G401 (cell line): ENCODE data around the gene GPC1. TPM values are rescaled to one million over a fixed set of nuclear protein-coding genes. Genes with fewer than 3 reads are reported as not detected.

Experiments
- DNase-seq: peaks from one replicate; pipeline ENCODE4 v3.0.0-alpha.2; 2015; ENCODE audit warnings: low spot score
- in situ Hi-C: cut with HindIII; loops from 2 replicates; pipeline ENCODE4 v1.10.0; 2016; ENCODE audit warnings: low sequenced_read_pairs, mixed read lengths
- total RNA-seq: library from RNA; depleted of rRNA; stranded (reverse); fragments of >200 nt; shearing (Covaris generic); gene quantifications from 2 replicates; pipeline ENCODE4 v1.2.3, GENCODE V29; 2014

Gene GPC1
- total RNA-seq, 1 experiment from 2014 or later, result 39.1 TPM

DNA sequence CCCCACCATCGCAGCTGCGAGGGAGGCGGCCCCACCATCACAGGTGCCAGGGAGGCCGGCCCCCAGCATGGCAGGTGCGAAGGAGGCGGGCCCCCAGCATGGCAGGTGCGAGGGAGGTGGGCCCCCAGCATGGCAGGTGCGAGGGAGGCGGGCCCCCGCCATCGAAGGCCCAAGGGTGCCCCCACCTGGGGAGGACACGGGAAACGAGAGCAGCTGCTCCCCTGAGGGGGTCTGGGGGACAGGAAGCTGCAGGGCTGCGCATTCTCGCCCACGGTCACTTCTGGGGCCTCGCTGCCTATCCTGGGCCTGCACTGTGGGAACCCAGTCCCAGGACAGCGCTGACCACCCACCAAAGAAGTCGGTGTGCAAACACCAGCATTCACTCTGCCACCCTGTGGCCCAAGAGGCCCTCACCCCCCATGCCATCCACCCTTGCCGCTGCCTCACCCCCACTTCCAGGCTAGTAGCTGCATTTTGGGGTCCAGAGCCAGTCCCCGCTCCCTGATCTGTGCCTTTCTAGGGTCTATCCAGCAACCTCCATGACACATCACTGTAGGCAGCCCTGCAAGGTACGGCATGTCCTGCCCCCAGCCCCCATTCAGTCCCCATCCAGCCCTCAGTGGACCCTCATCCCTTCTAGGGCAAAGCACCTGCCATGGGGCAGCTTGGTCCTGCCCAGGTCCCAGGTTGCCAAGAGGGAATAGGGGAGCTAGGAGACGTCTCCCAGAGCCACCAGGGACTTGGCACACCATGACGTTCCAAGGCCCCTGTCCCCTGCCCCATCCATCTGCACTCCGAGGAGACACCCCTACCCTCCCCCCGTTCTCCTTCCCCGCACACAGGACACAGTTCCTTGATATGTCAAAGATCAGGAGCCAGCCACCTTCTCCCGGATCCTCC, 24.0 kb upstream of the GPC1 start:
- no peak for DNase-seq
- in situ Hi-C loops, result no loop called here

DNA sequence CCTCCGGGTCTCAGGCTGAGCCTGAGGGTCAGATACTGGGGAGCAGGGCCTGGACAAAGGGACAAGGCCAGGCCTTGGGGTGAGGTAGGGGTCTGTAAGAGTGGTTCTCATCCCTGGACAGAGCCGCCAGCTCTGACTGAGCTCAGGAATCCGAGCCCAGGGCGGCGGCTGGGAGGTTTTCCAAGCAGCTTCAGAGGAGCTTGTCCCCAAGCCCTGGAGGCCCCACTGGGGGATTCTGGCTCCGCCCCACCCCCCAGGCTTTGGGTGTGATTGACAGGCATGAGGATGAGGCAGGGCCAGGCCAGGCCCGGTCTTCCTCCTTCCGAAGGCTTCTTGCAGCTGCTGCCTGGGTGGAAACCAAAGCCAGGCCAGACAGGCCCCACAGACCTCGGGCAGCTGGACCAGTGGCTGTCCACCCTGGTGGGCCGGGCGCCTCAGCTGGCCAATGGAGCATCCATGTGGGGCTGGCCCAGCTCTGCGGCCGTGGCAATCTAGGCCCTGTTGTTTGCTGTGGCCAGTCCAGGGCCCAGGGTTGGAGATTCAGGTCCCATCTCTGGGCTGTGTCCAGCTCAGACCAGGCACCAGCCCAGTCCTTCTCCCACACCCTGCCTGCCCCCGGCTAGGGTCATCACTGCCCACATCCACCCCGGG, 23.1 kb upstream of the GPC1 start:
- DNase-seq, result no peak
- in situ Hi-C loops, result no loop called here

DNA sequence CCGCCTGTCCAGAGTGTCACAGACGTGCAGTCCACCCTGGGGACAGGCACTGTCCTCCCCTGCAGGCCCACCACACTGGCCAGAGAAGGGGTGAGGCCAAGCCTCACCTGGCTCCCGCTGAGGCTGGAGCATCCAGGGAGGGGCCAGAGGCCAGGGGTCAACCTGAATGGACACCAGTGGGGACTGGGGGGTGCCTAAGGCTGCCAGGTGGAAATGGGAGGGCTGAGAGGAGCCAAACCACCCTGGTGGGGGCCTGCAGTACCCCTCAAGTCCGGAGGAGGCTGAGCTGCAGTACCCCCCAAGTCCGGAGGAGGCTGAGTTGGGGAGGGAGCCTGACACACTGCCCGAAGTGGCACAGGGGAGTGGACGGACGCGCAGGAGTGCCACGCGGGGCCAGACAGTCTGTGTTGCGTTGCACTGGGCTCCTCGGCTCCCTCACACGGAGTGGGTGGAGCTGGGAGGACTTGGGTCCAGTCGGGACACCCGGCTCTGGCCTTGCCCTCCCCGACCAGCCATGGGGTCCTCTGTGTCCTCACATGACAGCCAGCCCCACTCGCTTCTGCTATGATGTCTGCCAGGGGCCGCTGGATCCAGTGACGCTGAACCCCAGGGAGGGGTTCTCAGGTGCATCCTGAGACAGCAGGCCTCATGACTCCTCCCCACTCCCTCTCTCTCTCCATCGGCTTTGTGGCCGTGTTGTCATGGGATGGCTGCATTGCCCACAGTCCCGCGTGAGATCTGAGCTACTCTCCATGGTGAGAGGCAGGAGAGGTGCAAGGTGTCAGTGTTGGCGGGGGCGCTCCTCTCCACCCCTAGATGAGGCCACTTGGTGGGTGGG, 22.3 kb upstream of the GPC1 start:
- no peak for DNase-seq
- in situ Hi-C loops, result no loop called here

DNA sequence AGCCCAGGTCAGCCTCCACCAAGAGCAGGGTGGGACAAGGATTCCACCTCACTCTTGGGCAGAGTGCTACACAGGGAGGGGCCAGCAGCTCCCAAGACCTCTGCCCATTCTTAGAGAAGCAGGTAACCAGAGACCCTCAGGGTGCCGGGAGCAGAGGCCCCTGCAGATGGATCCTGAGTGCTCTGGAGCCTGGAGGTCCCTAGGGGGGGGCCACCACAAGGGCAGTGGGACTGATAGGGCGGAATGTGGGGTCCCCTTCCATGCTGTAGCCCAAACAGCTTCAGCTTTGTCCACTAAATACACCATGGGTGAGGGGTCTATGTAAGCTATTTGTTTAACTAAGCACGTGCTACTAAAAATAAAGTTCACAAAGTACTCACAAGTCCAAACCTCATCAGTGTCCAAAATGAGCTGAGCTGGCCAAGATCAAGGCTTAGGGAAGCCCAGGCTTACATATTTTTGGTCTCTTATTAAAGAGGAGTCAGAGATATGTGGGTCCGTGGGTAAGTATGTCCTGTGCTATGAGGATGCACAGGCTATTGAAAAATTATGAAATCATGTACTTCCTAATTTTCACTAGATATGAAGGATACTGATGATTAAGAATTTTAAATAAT, 21.5 kb upstream of the GPC1 start:
- in situ Hi-C loops, result no loop called here
- DNase-seq, result no peak

DNA sequence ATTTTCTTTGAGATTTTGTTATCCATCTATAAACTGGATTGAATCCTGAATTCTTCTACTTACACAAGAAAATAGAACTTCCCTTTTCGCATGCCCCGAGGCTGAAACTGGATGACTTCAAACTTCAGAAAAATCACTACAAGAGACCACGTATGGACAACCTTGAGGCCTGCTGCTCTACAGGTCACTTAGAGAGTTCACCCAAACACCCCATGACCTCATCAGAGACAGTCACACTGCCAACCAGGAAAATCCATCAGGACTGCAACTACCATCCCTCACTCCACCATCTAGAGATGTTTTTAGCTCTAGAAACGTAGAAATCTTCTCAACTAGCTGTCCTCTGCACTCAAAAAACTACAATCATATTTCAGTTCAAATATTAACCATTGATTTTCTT, 18.6 kb upstream of the GPC1 start:
- DNase-seq, result no peak
- in situ Hi-C loops, result no loop called here

DNA sequence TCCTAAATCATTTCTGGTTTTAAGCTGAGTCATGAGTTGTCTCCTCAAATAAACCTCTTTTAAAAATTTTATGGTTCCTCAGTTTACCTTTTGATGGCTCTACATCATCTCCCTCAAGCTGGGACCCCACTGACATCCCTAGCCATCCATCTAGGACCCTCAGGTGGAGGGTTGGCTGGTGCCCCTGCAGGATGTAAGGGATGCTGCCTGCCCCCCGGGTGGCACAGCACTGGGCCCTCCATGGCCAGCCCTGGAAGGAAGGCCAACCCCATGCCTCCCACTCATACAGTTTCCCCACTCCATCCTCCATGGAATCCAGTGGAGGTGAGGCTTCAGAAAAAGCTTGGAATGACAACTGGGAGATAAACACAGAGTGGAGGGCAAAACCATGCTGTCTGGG, 17.2 kb upstream of the GPC1 start:
- in situ Hi-C loops, result no loop called here

DNA sequence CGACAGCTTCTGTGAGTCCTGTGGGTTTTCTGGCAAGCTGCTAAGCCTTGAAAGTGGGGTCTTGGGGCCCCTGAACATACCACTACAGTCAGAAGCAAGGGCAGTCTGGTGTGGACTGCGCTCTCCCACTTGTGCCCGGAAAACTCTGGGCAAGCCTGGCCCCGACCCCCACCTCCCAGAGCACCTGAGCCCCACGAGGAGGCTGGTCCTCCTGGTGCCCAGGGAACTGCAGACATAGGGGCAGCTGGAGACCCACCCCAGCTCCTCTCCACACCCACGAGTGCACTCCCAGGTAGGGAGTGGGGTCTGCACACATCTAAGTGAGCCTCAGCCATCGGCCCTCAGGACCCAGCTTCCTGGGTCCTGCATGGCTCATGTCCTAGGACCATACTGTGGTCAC, 16.2 kb upstream of the GPC1 start:
- in situ Hi-C loops, result no loop called here
- DNase-seq, result no peak

More for the DNA sequence above, 17.2 kb upstream of the GPC1 start:
- no peak for DNase-seq

DNA sequence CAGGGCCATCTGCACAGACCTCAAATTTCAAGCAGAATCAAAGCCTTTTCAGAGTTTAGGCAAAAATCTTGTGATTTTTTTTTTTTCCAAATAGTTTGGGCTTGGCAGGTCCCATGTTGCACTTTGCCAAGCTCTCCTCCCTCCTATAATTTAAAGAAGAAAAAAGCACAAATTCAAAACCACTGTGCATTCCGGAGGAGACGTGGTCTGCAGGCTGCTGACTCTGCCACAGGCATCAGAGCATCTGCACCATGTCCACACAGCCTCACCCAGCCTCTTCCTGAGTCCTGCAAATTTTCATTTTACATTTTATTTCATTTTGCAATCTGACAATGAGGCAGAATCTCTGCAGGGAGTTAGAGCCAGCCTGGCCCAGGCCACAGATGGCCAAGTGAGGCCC, 15.7 kb upstream of the GPC1 start:
- no peak for DNase-seq
- in situ Hi-C loops, result no loop called here

DNA sequence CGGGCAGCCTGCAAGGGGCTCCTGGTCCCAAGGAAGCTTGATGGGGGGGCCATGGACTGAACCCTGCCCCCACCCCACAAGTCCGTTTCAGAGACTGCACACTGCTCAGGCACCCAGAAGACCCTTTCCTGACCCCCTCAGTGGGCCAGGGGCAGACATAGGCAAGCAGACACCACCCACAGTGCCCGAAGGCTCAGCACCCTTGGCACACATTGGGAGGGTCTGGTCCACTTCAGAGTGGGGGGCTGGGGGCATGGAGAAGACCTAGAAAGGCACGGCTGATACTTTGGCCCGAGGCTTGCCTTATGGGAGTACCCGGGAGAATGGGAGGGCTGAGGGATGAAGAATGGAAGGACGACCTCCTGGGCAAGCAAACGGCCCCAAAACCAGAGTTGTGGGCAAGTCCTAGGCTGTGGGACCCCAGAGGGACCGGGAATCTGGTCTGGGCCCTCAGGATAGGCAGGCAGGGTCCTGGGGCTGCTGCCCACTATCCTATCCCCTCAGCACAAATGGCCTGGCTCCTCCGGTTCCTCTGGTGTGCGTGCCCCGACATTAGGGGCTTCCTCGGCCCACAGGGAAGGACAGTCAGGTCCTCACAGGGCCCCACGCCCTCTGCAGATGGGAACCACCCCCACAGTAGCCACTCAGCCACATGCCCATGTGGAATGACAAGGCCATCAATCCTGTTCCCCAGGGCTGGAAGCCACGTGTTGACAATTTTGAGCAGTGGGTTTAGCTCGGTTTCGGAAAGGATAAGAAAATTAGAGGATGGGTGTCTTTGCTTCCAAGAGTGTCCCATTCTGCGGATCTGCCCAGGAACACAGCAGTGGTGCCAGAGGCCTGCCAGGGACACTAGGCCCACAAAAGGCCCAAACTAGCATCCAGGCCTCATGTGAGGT, 15.0 kb upstream of the GPC1 start:
- in situ Hi-C loops, result no loop called here
- no peak for DNase-seq

DNA sequence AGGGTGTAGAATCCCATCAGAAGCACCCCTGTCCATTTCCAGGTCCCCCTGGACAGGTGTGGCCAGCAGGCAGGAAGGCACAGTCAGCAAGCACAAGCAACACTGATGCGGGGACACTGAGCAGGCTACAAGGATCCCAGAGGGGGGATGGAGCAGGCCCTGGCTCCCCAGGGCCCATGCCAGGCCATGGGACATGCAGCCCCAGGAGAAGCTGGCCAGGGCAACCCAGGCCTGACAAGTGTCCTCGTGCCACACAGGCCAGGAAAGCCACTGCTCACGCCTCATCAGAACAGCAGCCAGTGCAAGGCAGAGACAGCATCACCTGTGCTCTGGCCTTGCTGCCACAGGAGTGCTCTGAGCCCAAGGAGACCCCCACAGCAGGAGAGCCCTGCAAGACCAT, 14.1 kb upstream of the GPC1 start:
- DNase-seq, result no peak
- in situ Hi-C loops, result no loop called here

DNA sequence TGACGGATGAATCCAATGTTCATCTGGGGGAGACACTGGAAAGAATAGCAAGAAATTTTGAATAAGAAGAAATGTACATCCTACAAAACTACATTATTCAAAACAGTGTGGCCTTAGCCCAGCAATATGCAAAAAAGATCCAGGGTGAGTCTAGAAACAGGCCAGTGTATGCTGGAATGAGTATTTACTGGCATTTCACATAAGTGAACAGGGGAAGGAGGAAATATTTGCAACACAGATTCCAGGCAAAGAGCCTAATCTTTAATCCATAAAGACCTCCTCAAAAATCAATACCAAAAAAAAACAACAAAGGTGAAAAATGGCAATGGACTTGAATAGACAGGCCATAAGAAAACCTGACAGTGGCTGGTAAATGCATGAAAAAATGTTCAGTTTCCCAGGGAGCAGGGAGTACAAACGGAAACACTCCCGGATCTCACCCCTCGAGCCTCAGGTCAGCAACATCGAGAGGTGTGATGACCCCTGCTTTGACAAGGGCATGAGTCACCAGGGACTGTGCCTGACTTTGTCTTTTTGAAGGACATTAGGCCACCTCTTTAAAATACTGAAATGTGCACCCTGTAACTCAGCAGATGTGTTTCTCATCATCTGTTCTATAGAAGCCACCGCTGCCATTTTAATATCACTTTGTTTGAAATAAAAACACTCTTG, 12.7 kb upstream of the GPC1 start:
- in situ Hi-C loops, result no loop called here
- DNase-seq, result no peak

DNA sequence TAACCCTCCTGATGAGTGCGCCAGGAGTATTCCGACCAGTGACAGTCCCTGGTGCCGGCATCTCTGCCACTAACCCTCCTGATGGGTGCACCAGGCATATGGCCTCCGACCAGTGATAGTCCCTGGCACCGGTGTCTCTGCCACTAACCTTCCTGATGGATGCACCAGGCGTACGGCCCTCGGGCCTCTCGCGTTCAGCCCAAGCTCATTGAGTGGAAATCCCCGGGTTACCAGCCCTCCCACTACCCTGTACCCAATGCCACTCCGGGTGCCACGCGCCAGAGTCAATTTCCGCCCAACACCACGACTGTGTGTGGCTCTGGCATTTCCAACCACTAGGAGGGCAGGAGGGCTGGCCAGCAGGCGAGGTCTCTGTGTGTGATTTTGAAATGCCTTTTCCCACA, 11.7 kb upstream of the GPC1 start:
- no peak for DNase-seq
- in situ Hi-C loops, result no loop called here

DNA sequence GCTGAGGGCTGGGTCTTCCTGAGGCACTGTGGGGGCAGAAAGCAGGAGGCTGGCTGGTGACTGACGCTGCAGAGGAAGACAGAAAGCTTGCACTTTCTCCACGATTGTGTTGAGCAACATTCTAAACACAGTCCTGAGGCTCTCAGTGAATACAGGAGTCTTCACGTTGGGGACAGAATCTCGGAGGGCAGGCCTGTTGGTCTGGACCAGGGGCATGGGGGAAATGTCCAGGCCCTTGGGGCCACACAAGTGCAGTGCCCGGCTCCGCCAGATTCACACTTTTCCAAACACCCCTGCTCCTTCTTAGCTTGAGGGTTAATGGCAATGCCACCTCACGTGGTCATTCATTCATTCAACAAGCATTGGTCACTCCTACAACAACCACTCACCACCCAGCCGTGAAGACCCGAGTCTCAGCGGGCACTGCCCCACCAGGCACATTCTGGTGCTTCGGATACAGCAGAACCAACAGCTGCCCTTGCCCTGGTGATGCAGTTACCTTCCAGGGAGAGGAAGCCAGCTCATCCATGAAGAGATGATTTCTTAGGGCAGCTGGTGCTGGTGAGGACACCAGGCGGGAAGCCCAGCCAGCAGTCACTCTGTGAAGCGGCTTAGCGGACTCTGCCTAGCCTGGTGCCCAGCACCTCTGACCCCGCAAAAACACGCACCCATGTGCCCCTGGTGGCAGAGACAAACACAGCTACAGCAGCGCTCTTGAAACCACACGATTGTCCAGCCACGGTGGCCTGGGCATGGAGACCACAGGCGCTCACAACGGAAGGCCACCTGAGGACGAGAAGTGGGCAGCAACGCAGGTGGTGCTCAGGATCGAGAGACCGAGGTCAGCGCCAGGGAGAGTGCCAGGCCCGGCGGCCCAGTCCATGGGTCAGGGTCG, 10.9 kb upstream of the GPC1 start:
- DNase-seq, result no peak
- in situ Hi-C loops, result no loop called here

DNA sequence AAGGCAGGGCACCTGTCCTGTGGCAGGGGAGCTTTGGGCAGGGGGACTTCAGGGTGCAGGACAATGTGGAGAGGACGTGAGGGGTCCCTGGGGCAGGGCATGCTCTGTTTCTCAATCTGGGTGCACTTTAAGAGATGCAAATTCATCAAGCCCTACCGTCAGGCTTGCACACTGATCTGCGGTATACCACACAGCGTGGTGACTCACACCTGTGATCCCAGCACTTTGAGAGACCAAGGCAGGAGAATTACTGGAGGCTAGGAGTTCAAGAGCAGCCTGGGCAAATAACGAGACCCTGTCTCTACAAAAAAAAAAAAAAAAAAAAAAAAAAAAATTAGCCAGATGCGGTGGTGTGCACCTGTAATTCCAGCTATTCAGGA, 10.2 kb upstream of the GPC1 start:
- in situ Hi-C loops, result no loop called here
- DNase-seq, result no peak

DNA sequence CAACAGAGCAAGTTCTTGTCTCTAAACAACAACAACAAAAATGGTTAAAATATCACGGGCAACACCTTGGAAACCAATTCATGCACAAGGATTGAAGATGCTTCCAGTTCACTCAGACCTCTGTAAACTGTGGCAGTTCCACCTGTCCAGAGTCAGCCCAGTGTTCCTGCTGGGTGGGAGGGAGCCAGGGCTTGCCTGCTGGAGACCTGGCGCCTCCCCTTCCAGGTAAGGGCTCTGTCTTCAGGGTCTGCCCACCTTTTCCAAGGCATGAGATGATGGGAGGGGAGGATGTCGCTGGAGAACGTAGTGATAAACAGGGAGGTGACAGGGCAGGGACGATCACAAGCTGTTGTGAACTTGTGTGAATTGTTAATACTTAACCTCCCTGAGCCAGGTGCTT, 9.8 kb upstream of the GPC1 start:
- in situ Hi-C loops, result no loop called here
- DNase-seq, result no peak

DNA sequence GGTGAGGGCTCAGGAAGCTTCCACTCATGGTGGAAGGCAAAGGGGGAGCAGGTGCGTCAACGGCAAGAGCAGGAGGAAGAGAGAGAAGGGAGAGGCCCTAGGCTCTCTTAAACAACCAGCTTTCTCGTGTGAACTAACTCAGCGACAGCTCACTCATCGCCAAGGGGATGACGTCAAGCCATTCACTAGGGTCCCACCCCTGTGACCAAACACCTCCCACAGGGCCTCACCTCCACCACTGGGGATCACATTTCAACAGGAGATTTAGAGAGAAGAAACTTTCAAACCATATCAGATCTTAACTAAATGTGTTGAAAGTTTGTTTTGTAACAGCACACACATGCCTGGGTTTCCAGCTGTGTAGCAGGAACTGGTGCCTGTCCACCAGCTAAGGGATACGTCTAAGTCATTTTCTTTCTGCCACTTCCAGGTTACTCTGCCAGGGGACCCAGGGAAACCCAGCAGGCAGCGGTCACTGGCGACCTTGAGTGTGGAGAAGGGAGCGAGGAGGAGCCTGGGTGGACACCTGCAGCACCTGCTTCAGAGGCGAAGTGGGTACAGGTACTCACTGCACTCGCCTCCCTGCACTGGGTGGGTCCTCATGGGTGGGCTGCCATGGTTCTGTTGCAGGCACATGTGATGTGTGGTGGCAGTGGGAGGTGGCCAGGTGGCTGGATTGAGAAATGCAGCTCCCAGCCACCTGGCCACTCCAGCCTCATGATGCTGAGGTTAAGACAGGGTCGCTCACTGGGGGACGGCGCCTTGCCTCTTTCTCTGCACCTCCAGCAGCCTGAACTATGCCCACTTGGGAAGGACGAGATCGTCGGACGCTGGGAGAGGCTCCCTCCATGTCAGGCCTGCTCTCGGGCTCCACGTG, 8.4 kb upstream of the GPC1 start:
- DNase-seq, result no peak

More for the DNA sequence above, 8.4 kb upstream of the GPC1 start:
- in situ Hi-C loops, result no loop called here
